ENCODE data around the gene KRTAP10-1. TPM values are rescaled to one million over a fixed set of nuclear protein-coding genes. Genes with fewer than 3 reads are reported as not detected.
"Not testable (repeated sequence)": the region's sequence is repeated elsewhere in the genome, so short reads cannot be mapped to it uniquely, and the experiment has no call there.

Gene KRTAP10-1
- total RNA-seq, 1 experiment from 2014 or later = not detected

DNA sequence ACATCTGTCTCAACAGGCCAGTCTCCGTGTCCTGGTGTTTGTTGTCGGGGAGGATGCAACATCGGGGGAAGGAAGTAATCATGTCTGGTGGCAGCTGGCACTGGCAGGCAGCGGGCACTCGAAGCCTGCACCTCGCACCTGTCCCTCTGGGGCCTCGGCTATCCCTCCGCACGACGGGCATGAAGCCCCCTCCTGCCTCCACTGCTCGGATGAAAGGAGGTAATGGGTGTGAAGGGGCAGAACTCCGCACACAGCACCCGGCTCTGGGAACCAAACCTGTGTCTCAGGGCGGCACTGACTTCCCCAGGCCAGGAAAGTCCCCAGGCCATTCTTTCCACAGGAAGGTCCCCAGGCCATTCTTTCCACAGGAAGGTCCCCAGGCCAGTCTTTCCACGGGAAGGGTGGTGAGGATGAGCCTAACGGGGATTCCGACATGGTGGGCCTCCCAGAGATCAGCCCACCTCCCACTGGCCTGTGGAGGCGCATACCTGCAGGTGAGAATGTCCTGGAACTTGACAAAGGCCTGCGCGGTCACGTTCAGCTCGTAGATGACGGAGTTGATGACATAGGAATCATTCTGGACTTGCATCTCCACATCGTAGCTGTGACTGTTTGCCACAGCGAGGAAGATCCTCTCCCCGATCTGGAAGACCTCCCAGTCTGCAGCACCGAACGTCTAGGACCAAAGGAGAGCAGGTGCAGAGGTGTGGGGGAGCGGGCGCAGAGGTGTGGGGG, 31.1 kb downstream of the KRTAP10-1 start:
- DNase-seq = no peak
- H3K36me3 ChIP-seq = no peaks in the 10 kb centered on the region
- H3K27me3 ChIP-seq = no peaks in the 10 kb centered on the region
- no peak overlapping the region for H3K4me3 ChIP-seq
- H3K9me3 ChIP-seq = no peaks in the 10 kb centered on the region

DNA sequence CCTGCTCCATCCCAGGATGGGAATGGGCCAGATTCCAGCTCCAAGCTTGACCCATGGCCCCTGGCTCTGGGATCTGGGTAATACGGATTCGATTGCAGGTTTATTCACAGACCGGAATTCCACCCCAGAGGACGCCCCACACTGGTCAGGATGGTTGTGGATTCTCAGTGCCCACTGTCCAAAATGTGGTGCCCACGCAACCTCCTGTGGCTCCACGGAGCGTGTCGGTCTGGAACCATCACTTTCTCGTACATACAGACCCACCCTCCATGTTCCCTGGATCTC, 31.6 kb downstream of the KRTAP10-1 start:
- Histone ChIP-seq H3K9me3 (no peaks in the 10 kb centered on the region), H3K27me3 (no peaks in the 10 kb centered on the region), H3K36me3 (no peaks in the 10 kb centered on the region), H3K4me3 (no peak overlapping the region)
- no peak for DNase-seq

DNA sequence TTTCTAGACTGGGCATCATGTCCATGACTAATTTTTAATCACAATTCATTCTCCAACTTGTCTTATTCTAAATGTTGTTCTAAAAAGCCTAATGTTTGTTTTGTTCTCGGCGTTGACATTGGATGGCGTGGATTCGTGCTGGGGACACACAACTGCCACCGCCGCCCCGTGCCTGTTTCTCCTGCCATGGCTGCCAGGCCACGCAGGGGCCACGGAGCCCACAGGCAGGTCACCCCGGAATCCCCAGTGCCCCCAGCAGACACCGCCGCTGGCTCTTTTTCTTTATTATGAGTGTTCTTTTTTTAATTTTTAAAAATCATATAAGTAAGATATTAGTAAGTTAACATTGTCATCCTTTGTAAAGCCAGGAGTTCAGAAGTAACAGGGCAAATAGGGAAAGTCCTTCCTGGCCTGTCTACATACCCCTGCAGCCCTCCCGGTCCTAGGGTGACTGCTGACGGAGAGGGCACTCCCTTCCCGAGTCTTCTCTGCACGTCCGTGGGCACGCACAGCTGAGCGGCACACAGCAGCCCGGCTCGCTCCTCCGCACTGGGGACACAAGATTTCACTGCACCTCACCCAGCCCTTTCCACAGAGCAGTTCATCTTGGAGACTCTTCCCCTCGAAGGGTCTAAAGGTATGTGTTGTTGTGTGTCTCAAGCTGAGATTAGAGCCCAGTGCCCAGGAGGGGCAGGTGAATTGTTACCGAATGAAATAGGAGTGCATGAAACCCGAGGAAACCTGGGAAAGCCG, 32.1 kb downstream of the KRTAP10-1 start:
- Histone ChIP-seq H3K36me3 (no peaks in the 10 kb centered on the region), H3K9me3 (no peaks in the 10 kb centered on the region), H3K27me3 (no peaks in the 10 kb centered on the region), H3K4me3 (no peak overlapping the region)
- no peak for DNase-seq

DNA sequence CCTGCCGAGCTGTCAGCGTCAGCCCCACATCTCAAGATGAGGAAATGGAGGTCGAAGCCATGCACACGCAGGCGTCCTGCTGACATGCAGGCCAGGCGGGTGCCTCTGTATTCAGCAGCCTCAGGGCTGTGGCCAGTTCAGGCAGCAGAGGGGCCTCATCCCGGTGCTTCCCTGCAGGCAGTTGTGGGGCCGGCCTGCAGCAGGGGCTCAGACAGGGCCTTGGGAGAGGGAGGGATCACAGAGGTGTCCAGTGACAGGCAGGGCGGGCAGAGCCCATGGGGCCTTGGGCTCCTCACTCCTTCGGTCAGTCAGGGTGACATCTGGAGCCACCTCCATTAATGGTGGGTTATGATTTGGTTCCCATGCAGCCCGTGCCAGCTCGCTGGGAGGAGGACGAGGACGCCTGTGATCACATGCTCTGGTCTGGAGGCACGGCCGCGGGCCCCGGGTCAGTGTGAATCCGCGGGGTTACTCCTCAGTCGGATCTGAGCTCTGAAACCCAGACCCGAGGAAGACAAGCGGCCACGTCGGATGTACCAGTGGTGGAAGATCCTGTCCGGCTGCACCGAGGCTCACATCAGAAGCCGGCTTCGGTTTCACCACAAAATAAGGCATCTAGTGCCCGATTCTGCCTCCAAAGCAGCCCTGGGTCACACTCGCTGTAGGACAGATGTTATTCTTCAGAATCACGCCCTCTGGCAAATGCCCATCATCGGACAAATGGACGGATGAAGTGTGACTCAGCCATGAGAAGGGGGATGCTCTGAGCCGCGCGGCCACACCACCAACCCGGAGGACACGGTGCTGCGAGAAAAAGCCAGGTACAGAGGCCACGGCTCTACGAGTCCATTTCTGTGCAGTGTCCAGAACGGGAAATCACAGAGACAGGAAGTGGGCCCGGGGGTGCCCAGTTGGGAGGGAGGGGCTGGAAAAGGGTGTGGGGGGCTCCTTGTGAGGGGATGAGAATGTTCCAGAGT, 33.4 kb downstream of the KRTAP10-1 start:
- no peaks in the 10 kb centered on the region for H3K27me3 ChIP-seq
- no peak for DNase-seq
- H3K36me3 ChIP-seq = no peaks in the 10 kb centered on the region
- H3K9me3 ChIP-seq = no peaks in the 10 kb centered on the region
- H3K4me3 ChIP-seq = no peak overlapping the region

DNA sequence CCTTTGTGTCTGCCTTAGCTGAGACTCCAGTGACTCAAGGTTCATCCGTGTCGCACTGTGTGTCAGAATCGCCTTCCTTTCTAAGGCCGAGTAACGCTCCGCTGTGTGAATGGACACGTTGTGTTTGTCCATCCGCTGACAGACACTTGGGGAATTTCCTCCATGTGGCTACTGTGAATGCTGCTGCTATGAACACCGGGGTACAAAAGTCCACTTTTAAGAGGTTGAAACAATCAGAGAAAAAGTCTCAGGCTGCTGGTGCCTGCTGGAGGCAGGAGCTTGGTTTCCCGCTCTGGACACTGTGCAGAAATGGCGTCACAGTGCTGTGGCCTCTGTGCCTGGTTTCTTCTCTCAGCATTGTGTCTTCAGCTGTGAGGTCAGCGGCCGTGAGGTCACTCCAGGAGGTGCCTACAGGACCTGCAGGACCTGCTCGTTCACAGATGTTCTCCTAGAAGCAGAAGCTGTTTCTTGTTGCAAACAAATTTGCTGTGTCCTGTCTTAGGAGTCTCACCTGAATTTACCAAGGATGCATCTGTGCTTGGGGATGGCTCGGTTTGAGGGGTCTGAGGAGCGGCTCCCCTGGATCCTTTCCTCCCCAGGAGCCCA, 34.2 kb downstream of the KRTAP10-1 start:
- Histone ChIP-seq H3K36me3 (no peaks in the 10 kb centered on the region), H3K9me3 (no peaks in the 10 kb centered on the region), H3K27me3 (no peaks in the 10 kb centered on the region), H3K4me3 (no peak overlapping the region)
- DNase-seq = no peak

DNA sequence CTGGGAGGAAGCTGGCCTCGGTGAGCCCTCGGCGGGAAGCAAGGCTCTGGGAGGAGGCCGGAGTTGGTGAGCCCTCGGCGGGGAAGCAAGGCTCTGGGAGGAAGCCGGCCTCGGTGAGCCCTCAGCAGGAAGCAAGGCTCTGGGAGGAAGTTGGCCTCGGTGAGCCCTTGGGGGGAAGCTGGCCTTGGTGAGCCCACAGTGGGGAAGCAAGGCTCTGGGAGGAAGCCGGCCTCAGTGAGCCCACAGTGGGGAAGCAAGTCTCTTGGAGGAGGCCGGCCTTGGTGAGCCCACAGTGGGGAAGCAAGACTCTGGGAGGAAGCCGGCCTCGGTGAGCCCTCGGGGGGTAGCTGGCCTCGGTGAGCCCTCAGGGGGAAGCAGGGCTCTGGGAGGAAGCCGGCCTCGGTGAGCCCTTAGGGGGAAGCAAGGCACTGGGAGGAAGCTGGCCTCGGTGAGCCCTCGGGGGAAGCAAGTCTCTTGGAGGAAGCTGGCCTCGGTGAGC, 36.0 kb downstream of the KRTAP10-1 start:
- H3K27me3 ChIP-seq = no peaks in the 10 kb centered on the region
- H3K36me3 ChIP-seq = no peaks in the 10 kb centered on the region
- DNase-seq = no peak

DNA sequence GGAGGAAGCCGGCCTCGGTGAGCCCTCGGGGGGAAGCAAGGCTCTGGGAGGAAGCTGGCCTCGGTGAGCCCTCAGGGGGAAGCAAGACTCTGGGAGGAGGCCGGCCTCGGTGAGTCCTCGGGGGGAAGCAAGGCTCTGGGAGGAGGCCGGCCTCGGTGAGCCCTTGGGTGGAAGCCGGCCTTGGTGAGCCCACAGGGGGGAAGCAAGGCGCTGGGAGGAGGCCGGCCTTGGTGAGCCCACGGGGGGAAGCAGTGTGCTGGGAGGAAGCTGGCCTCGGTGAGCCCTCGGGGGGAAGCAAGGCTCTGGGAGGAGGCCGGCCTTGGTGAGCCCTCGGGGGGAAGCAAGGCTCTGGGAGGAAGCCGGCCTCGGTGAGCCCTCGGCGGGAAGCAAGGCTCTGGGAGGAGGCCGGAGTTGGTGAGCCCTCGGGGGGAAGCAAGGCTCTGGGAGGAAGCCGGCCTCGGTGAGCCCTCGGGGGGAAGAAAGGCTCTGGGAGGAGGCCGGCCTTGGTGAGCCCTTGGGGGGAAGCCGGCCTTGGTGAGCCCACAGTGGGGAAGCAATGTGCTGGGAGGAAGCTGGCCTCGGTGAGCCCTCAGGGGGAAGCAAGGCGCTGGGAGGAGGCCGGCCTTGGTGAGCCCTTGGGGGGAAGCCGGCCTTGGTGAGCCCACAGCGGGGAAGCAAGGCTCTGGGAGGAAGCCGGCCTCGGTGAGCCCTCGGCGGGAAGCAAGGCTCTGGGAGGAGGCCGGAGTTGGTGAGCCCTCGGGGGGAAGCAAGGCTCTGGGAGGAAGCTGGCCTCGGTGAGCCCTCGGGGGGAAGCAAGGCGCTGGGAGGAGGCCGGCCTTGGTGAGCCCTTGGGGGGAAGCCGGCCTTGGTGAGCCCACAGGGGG, 36.7 kb downstream of the KRTAP10-1 start:
- not testable (repeated sequence) for H3K27me3 ChIP-seq, DNase-seq, H3K36me3 ChIP-seq, H3K4me3 ChIP-seq, H3K9me3 ChIP-seq

More for the DNA sequence above, 36.0 kb downstream of the KRTAP10-1 start:
- Histone ChIP-seq H3K4me3 (no peak overlapping the region), H3K9me3 (no peaks in the 10 kb centered on the region)

DNA sequence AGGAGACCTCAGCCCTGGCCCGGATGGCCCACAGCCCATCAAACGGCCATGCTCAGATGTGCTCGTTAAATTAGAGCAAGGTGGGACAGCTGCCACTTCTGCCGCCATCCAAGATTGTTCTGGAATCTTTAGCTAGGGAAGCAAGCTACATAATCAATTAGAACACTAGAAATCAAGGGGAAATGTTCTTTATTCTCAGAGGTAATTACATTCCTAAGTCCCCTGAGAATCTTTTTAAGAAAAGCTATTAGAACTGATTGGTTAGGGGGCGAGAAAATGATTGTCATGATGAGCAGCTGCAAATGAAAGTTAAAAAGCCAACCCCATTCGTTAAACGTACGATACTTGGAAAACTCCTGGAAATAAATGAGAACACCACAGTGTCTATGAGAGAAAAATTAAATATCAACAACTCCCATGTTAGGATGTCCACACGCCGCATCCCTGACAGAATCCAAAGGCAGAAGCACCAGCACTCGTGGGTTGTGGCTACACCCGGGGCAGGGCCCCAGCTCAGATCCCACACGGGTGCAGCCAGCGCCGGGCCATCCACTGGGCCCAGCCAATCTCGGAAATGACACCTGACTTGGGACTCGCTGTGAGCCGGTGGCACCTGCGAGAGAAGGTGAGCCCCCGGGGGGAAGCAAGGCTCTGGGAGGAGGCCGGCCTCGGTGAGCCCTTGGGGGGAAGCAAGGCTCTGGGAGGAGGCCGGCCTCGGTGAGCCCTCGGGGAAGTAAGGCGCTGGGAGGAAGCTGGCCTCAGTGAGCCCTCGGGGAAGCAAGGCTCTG, 37.6 kb downstream of the KRTAP10-1 start:
- no peaks in the 10 kb centered on the region for H3K27me3 ChIP-seq
- DNase-seq = no peak
- no peaks in the 10 kb centered on the region for H3K9me3 ChIP-seq
- H3K4me3 ChIP-seq = no peak overlapping the region
- no peaks in the 10 kb centered on the region for H3K36me3 ChIP-seq

DNA sequence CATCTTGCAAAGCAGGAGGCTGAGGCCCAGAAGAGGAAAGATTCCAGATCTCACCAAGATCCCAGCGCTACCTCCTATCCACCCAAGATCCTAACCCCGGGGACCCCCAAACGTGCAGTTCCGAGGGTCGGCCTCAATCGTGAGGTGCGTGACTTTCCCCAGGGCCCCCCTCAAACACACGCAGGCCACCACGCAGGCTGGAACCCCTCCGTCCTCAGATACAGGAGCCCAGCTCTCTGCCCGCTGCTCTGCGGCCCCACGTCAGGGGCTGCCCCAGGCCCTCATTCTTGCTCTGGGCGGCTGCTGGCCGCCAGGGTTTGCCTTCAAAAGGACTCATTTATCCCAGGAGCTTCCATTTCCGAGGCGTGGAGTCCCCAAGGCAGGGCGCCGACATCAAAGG, 39.9 kb downstream of the KRTAP10-1 start:
- H3K9me3 ChIP-seq = no peaks in the 10 kb centered on the region
- H3K4me3 ChIP-seq = no peak overlapping the region
- no peaks in the 10 kb centered on the region for H3K36me3 ChIP-seq
- H3K27me3 ChIP-seq = no peaks in the 10 kb centered on the region
- DNase-seq = no peak

DNA sequence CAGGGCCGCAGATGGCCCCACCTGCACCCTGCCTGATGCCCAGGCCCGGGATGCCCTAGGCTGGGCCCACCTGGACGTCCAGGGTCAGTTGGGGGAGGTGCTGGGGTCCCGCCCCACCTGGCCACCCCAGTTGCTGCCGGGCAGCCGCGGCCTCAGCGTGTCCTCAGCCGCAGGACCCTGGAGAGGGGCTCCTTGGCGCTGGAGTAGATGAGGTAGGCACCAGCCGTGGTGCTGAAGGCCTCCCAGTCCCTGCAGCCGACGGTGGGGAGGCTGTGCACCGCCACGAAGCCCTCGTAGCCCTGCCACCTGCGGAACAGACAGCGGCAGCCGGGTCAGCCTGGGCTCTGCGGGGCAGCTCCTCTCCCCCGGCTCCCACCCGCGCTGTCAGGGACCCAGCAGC, 40.4 kb downstream of the KRTAP10-1 start:
- Histone ChIP-seq H3K27me3 (no peaks in the 10 kb centered on the region), H3K9me3 (no peaks in the 10 kb centered on the region), H3K36me3 (no peaks in the 10 kb centered on the region), H3K4me3 (no peak overlapping the region)
- no peak for DNase-seq

DNA sequence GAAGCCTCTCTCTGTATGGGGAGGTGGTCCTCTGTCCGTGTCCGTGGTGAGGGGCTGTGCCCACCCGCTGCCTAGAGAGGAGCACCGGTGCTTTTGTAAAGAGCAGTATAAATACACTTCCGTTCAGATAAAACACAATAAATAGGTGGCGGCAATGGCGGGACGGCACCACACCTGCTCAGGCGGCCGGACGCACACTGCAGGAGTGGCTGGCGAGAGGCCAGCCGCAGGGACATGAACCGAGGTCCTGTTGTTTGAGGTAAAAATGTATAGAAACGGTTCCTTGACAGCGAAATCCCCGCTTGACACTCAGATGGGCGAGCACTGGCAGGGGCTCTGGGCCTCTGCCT, 40.8 kb downstream of the KRTAP10-1 start:
- no peak for DNase-seq
- Histone ChIP-seq H3K4me3 (no peak overlapping the region), H3K27me3 (no peaks in the 10 kb centered on the region), H3K9me3 (no peaks in the 10 kb centered on the region), H3K36me3 (no peaks in the 10 kb centered on the region)

DNA sequence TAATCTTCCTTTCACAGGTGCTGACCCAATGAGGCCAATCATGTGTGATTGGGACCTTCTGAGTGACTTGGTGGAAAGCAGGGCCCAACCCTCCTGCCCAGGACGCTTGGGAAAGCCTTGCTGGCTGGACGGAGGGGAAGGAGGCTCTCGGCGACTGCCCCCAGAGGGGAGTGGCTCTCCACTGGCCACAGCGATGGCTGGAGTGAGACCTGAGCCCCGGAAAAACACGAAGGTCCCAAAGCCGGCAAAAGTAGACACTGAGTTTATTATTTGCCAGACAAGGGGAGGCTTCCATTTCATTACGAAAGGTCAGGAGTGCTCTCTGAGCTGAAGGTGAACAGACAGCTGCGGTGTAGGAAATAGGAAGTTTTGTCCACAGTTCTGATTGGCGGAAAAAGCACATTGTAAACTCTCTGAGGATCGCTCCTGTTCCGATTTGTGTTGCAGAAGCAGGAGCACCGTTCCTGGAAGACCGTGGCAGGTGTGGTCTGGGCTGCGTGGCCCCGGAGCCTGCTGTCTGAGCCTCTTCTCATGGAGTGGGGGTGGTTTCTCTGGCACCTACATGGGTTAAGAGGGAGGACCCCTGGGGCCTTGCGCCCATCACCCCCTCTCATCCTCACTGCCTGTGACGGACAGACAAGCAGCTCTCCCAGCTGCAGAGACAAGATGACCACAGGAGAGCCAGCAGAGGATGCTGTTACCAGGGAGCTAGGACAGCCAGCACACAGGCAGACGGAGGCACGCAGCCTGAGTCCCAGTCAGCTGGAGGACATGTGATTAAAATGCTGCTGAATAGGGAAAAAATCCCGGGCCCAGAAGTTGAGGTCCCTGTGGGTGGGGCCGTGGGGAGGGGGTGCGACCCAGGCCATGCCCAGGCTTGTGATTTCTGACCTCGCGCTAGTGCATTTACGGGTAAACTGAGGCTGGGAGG, 41.5 kb downstream of the KRTAP10-1 start:
- H3K36me3 ChIP-seq = no peaks in the 10 kb centered on the region
- no peak for DNase-seq
- no peaks in the 10 kb centered on the region for H3K27me3 ChIP-seq
- H3K9me3 ChIP-seq = peaks cover 2% of the 10 kb centered on the region; the same call in 1 of the 2 replicates
- no peak overlapping the region for H3K4me3 ChIP-seq

DNA sequence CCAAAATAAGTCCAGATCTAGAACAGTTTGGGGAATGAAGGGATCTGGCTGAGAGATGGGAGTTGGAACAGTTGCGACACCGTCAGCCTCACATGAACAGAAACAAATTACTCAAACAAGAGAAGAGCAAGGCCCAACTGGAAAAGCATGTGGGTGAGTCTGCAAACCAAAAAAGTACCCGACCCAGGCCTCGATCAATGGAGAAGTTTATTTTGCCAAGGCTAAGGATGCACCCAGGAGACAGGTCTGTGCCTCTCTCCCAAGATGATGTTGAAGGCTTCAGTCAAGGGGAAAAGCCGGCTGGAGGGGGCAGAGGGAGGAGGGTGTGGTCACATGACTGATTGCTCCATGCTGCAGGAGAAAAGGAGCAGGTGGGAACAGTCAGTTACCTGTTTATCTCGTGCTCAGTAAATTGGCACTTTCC, 42.3 kb downstream of the KRTAP10-1 start:
- Histone ChIP-seq H3K27me3 (no peaks in the 10 kb centered on the region), H3K9me3 (peaks cover 9% of the 10 kb centered on the region), H3K36me3 (no peaks in the 10 kb centered on the region), H3K4me3 (no peak overlapping the region)
- no peak for DNase-seq

All from MG63 (cell line).